Neuronal stem cell (in vitro differentiated cells): ENCODE data around the gene CSGALNACT2.

ENCODE experiments used
- DNase-seq: peaks from one replicate; pipeline ENCODE4 v3.0.0-alpha.2; 2013; ENCODE audit warnings: low spot score
- H2AFZ ChIP-seq: one replicate; pipeline ENCODE4 v1.6.1; 2013; ENCODE audit warnings: mild to moderate bottlenecking, low read length, inconsistent platforms
- H2AK5ac ChIP-seq: 2 replicates; pipeline ENCODE4 v1.6.1; 2013; ENCODE audit warnings: low read depth, mild to moderate bottlenecking, inconsistent platforms, low read length, moderate library complexity, mixed read lengths
- H2BK120ac ChIP-seq: 2 replicates; pipeline ENCODE4 v1.6.1; 2013; ENCODE audit warnings: low read depth, mild to moderate bottlenecking, inconsistent platforms, low read length, moderate library complexity, mixed read lengths
- H2BK12ac ChIP-seq: one replicate; pipeline ENCODE4 v1.6.1; 2013; ENCODE audit warnings: low read length, inconsistent platforms
- H2BK15ac ChIP-seq: 2 replicates; pipeline ENCODE4 v1.6.1; 2013; ENCODE audit warnings: mild to moderate bottlenecking, low read length, inconsistent platforms, mixed read lengths
- H2BK5ac ChIP-seq: one replicate; pipeline ENCODE4 v1.6.1; 2013; ENCODE audit warnings: inconsistent platforms, mild to moderate bottlenecking, low read length, moderate library complexity
- H3K14ac ChIP-seq: one replicate; pipeline ENCODE4 v1.6.1; 2013; ENCODE audit warnings: low read length, inconsistent platforms
- H3K18ac ChIP-seq: 2 replicates; pipeline ENCODE4 v1.6.1; 2013; ENCODE audit warnings: low read length, inconsistent platforms
- H3K23ac ChIP-seq: 2 replicates; pipeline ENCODE4 v1.6.1; 2013; ENCODE audit warnings: low read depth, mild to moderate bottlenecking, mixed read lengths, low read length, inconsistent platforms; ENCODE audit not compliant: poor library complexity
- H3K27ac ChIP-seq: replicated peaks from 3 replicates; pipeline ENCODE4 v1.5.1; 2013; ENCODE audit warnings: low read length, inconsistent platforms
- H3K27me3 ChIP-seq, 3 experiments: 2 replicates each; pipeline ENCODE4 v1.6.1; 2013; ENCODE audit warnings: low read length in 3 of 3, mild to moderate bottlenecking in 2 of 3, inconsistent platforms in 1 of 3, low read depth in 1 of 3, mixed read lengths in 1 of 3, moderate library complexity in 1 of 3; ENCODE audit not compliant: control insufficient read depth in 3 of 3, insufficient read depth in 3 of 3
- H3K36me3 ChIP-seq, 2 donors: replicated peaks in 1 of 2; 2 replicates each; pipeline ENCODE4 v1.6.1; 2013; ENCODE audit warnings: low read length in 2 of 2; ENCODE audit not compliant: control insufficient read depth in 2 of 2, insufficient read depth in 2 of 2
- H3K4ac ChIP-seq: 2 replicates; pipeline ENCODE4 v1.6.1; 2013; ENCODE audit warnings: inconsistent platforms, mild to moderate bottlenecking, low read length, moderate library complexity
- H3K4me1 ChIP-seq, 2 donors: 1 replicate in 1 of 2; 2 replicates in 1 of 2; pipeline ENCODE4 v1.6.1; 2013; ENCODE audit warnings: low read length in 2 of 2, low read depth in 1 of 2; ENCODE audit not compliant: control insufficient read depth in 2 of 2, insufficient read depth in 1 of 2
- H3K4me2 ChIP-seq: one replicate; pipeline ENCODE4 v1.6.1; 2013; ENCODE audit warnings: mild to moderate bottlenecking, low read length, inconsistent platforms; ENCODE audit not compliant: insufficient read depth, poor library complexity, severe bottlenecking
- H3K4me3 ChIP-seq, 2 donors: 2 replicates each; pipeline ENCODE4 v1.5.1; 2013; ENCODE audit warnings: low read length in 2 of 2, mild to moderate bottlenecking in 2 of 2, inconsistent platforms in 1 of 2, moderate library complexity in 1 of 2
- H3K79me1 ChIP-seq: one replicate; pipeline ENCODE4 v1.6.1; 2013; ENCODE audit warnings: low read depth, mild to moderate bottlenecking, inconsistent platforms, low read length, moderate library complexity
- H3K9ac ChIP-seq: one replicate; pipeline ENCODE4 v1.6.1; 2013; ENCODE audit warnings: mild to moderate bottlenecking, low read depth, low read length, inconsistent platforms; ENCODE audit not compliant: poor library complexity
- H3K9me3 ChIP-seq, 2 donors: replicated peaks in 1 of 2; 2 replicates each; pipeline versions ENCODE3 to v1.6.1; 2013; ENCODE audit warnings: low read length in 2 of 2, mild to moderate bottlenecking in 2 of 2, inconsistent platforms in 1 of 2, low read depth in 1 of 2, mixed read lengths in 1 of 2, moderate library complexity in 1 of 2; ENCODE audit not compliant: control insufficient read depth in 2 of 2, insufficient read depth in 1 of 2
- H4K8ac ChIP-seq: one replicate; pipeline ENCODE4 v1.6.1; 2013; ENCODE audit warnings: low read depth, mild to moderate bottlenecking, inconsistent platforms, low read length, moderate library complexity
- H4K91ac ChIP-seq: one replicate; pipeline ENCODE4 v1.6.1; 2013; ENCODE audit warnings: low read length, low read depth, mild to moderate bottlenecking, inconsistent platforms; ENCODE audit not compliant: poor library complexity
- WGBS, 2 donors: extraction: QIAGEN DNeasy Blood & Tissue Kit; methylation state at CpG; one replicate each; pipeline ENCODE4 v1.1.7; 2013; ENCODE audit warnings: missing lambda C conversion rate in 2 of 2, mixed read lengths in 1 of 2; ENCODE audit not compliant: insufficient read length in 2 of 2, insufficient replicate concordance in 1 of 2; ENCODE audit errors: extremely low coverage in 2 of 2; 5-methylcytosine and 5-hydroxymethylcytosine counted together

The CSGALNACT2 gene

GRCh38 chr10:43156590-43157341, 18.5 kb downstream of the CSGALNACT2 start:
- DNase-seq: no peak
- Histone ChIP-seq H3K4me3 (no peak overlapping the region), H3K36me3 (peaks cover 0 to 18% of the 10 kb centered on the region in 2 donors), H3K27me3 (no peaks in the 10 kb centered on the region), H3K4me2 (no peak overlapping the region), H2BK120ac (no peak overlapping the region), H3K23ac (no peak overlapping the region), H2BK5ac (no peak overlapping the region), H2AFZ (no peak overlapping the region), H3K27ac (no peak overlapping the region), H3K4ac (no peak overlapping the region), H3K79me1 (peaks cover 1% of the 10 kb centered on the region), H3K4me1 (no peaks in the 10 kb centered on the region), H4K8ac (no peak overlapping the region), H3K18ac (no peak overlapping the region), H2AK5ac (no peak overlapping the region), H3K9ac (no peak overlapping the region), H2BK15ac (no peak overlapping the region), H3K9me3 (no peaks in the 10 kb centered on the region), H2BK12ac (no peak overlapping the region), H4K91ac (no peak overlapping the region), H3K14ac (no peak overlapping the region)
- no CpG with 5 or more reads among the region's 9 CpGs for WGBS, 2 donors

- Histone ChIP-seq H2BK5ac (no peak overlapping the region), H3K27me3 (no peaks in the 10 kb centered on the region), H3K14ac (no peak overlapping the region), H2AK5ac (no peak overlapping the region), H3K18ac (no peak overlapping the region), H3K4me2 (no peak overlapping the region), H3K9ac (no peak overlapping the region), H4K91ac (no peak overlapping the region), H2BK12ac (no peak overlapping the region), H3K27ac (no peak overlapping the region), H4K8ac (no peak overlapping the region), H3K79me1 (peaks cover 1% of the 10 kb centered on the region), H3K4me1 (no peaks in the 10 kb centered on the region), H3K36me3 (peaks cover 0 to 35% of the 10 kb centered on the region in 2 donors), H3K4me3 (no peak overlapping the region), H2AFZ (no peak overlapping the region), H2BK120ac (no peak overlapping the region), H3K9me3 (no peaks in the 10 kb centered on the region), H3K4ac (no peak overlapping the region), H2BK15ac (no peak overlapping the region), H3K23ac (no peak overlapping the region)
- DNase-seq: no peak
- no CpG with 5 or more reads among the region's 6 CpGs for WGBS, 2 donors
These were observed 20.4 kb downstream of the CSGALNACT2 start for GRCh38 chr10:43158636-43159035.

- no peak overlapping the region for H2BK15ac ChIP-seq
- H3K14ac ChIP-seq: no peak overlapping the region
- no peaks in the 10 kb centered on the region for H3K4me1 ChIP-seq
- peaks cover 1% of the 10 kb centered on the region for H3K79me1 ChIP-seq
- no peak overlapping the region for H3K27ac ChIP-seq
- H2BK12ac ChIP-seq: no peak overlapping the region
- H3K4me2 ChIP-seq: no peak overlapping the region
- H2BK5ac ChIP-seq: no peak overlapping the region
- H4K91ac ChIP-seq: no peak overlapping the region
- no peak overlapping the region for H3K18ac ChIP-seq
- no peak overlapping the region for H2BK120ac ChIP-seq
- H3K27me3 ChIP-seq: no peaks in the 10 kb centered on the region
- H2AFZ ChIP-seq: no peak overlapping the region
- no peak overlapping the region for H3K4ac ChIP-seq
- no peak overlapping the region for H2AK5ac ChIP-seq
- H4K8ac ChIP-seq: no peak overlapping the region
- WGBS, 2 donors: no CpG with 5 or more reads among the region's 1 CpG
- H3K4me3 ChIP-seq: no peak overlapping the region
- H3K23ac ChIP-seq: no peak overlapping the region
- no peak for DNase-seq
- no peaks in the 10 kb centered on the region for H3K9me3 ChIP-seq
- peaks cover 0 to 39% of the 10 kb centered on the region in 2 donors for H3K36me3 ChIP-seq
- no peak overlapping the region for H3K9ac ChIP-seq
These were observed 22.0 kb downstream of the CSGALNACT2 start for GRCh38 chr10:43160046-43160920.

GRCh38 chr10:43160921-43161255, 22.6 kb downstream of the CSGALNACT2 start:
- no peaks in the 10 kb centered on the region for H3K9me3 ChIP-seq
- H4K91ac ChIP-seq: no peak overlapping the region
- H3K27ac ChIP-seq: no peak overlapping the region
- H3K23ac ChIP-seq: no peak overlapping the region
- H3K4ac ChIP-seq: no peak overlapping the region
- H3K9ac ChIP-seq: no peak overlapping the region
- no peak overlapping the region for H2BK5ac ChIP-seq
- WGBS, 2 donors: no CpG with 5 or more reads among the region's 2 CpGs
- no peak overlapping the region for H2BK120ac ChIP-seq
- peaks cover 1% of the 10 kb centered on the region for H3K79me1 ChIP-seq
- no peak overlapping the region for H3K14ac ChIP-seq
- DNase-seq: no peak
- no peak overlapping the region for H2AFZ ChIP-seq
- no peak overlapping the region for H4K8ac ChIP-seq
- no peak overlapping the region for H2BK12ac ChIP-seq
- no peak overlapping the region for H3K18ac ChIP-seq
- H2BK15ac ChIP-seq: no peak overlapping the region
- no peaks in the 10 kb centered on the region for H3K4me1 ChIP-seq
- H3K4me2 ChIP-seq: no peak overlapping the region
- no peak overlapping the region for H2AK5ac ChIP-seq
- H3K36me3 ChIP-seq: peaks cover 0 to 39% of the 10 kb centered on the region in 2 donors
- H3K27me3 ChIP-seq: no peaks in the 10 kb centered on the region
- no peak overlapping the region for H3K4me3 ChIP-seq
